GM12891 (cell line): ENCODE measurements around the gene PRXL2B.

ENCODE experiments used
- DNase-seq: peaks from one replicate; pipeline ENCODE4 v3.0.0; 2011; ENCODE audit warnings: low spot score; ENCODE audit not compliant: insufficient read length
- FAIRE-seq: peaks from 2 replicates; lab custom pipeline; 2011; peaks lifted over from hg19 to GRCh38; lab: Jason Lieb, UNC
- PAX5 ChIP-seq: IDR thresholded peaks from 2 replicates; pipeline ENCODE4 v1.6.1; 2011; ENCODE audit warnings: low read length, moderate library complexity, mild to moderate bottlenecking; ENCODE audit not compliant: insufficient read depth, severe bottlenecking
- POLR2A ChIP-seq: IDR thresholded peaks from 2 replicates; pipeline ENCODE4 v1.6.1; 2011; ENCODE audit warnings: low read depth, low read length, control low read depth
- POLR2AphosphoS5 ChIP-seq: IDR thresholded peaks from 2 replicates; pipeline ENCODE4 v1.6.1; 2011; ENCODE audit warnings: low read depth, low read length, control low read depth
- POU2F2 ChIP-seq: IDR thresholded peaks from 2 replicates; pipeline ENCODE4 v1.6.1; 2011; ENCODE audit warnings: low read depth, mild to moderate bottlenecking, control low read depth, low read length, moderate library complexity
- SPI1 ChIP-seq: IDR thresholded peaks from 2 replicates; pipeline ENCODE4 v1.6.1; 2011; ENCODE audit warnings: low read depth, low read length, control low read depth
- TAF1 ChIP-seq: IDR thresholded peaks from 2 replicates; pipeline ENCODE4 v1.6.1; 2011; ENCODE audit warnings: low read depth, low read length, control low read depth

Gene PRXL2B

GRCh38 chr1:2629627-2630497, 43.3 kb downstream of the PRXL2B start:
- FAIRE-seq (no peak), DNase-seq (no peak)
- TF ChIP-seq TAF1 (no peak), SPI1 (no peak)

- TF ChIP-seq POLR2A (no peak), SPI1 (no peak), POU2F2 (no peak), PAX5 (no peak), TAF1 (no peak), POLR2AphosphoS5 (no peak)
- DNase-seq (no peak), FAIRE-seq (no peak)
These were observed 44.0 kb downstream of the PRXL2B start for GRCh38 chr1:2630498-2631135.

DNA sequence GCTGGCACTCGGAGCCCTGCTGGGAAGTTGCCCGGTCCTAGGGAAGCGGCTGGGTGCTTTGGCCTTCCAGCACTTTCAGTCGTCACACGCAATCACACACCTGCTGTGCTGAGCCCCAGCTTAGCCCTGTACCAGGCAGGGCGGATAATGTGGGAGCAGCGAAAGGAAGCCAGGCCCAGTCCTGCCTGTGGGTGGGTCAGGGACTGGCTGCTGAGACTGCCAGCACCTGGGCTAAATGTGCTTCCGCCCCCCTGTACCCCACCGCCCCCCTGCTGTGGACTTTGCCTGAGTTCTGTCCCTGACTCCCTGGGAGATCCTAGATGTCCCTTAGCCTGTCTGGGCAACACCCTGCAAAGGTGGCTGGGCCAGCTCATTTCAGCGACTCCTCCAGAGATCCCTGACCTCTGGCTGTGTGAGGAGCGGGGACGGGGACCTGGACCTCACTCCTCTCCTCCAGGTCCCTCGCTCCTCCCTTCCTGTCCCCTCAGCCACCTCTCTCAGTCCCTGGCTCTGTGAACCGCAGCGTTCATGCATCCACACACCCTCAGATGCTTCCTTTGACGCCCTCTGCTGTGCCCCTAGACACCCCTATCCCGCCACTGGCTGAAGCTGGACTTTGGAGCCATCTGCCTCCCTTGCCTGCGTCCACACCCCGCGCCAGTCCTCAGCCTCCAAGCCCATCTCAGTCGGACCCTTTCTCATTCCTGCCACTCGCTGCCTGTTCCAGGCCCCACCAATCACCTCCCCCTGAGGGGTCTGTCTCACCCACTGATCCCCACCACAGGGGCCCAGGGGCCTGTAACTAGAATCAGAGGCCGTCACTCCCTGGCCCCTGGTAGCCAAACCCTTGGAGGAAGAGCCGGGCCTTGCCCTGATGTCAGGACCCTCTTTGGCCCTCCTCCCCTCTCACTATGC, 44.8 kb downstream of the PRXL2B start:
- TF ChIP-seq PAX5 (no peak), POU2F2 (no peak), POLR2A (no peak), SPI1 (no peak), POLR2AphosphoS5 (no peak), TAF1 (no peak)
- FAIRE-seq (no peak), DNase-seq (no peak)

DNA sequence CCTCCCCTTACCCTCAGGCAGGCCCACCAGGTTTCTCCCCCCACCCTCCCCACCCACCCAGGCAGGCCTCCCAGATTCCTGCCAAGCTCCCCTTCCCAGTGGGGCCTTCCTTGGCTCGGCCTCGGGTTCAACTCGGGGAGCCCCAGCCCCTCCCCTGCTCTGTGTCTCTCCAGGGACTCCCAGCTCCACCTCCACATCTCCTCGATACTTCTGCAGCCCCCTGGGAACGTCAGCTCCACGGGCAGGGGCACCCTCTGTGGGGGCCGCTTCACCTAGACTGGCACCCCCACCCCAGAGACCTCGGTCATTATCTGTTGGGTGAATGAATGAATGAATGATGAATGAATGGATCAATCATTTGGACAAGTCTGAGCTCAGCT, 45.5 kb downstream of the PRXL2B start:
- no peak for FAIRE-seq
- TF ChIP-seq POLR2AphosphoS5 (no peak), POU2F2 (no peak), PAX5 (no peak), TAF1 (no peak)
- DNase-seq = no peak

- DNase-seq (no peak), FAIRE-seq (no peak)
- TF ChIP-seq TAF1 (no peak), PAX5 (no peak), SPI1 (no peak), POLR2AphosphoS5 (no peak), POU2F2 (no peak), POLR2A (no peak)
These were observed 46.2 kb downstream of the PRXL2B start, which contains the start of gene MMEL1 for GRCh38 chr1:2632561-2633361. Gene MMEL1, minus strand, starts transcription at chr1:2633016. Its CDS starts 3,532 bp downstream, at chr1:2629484.

DNA sequence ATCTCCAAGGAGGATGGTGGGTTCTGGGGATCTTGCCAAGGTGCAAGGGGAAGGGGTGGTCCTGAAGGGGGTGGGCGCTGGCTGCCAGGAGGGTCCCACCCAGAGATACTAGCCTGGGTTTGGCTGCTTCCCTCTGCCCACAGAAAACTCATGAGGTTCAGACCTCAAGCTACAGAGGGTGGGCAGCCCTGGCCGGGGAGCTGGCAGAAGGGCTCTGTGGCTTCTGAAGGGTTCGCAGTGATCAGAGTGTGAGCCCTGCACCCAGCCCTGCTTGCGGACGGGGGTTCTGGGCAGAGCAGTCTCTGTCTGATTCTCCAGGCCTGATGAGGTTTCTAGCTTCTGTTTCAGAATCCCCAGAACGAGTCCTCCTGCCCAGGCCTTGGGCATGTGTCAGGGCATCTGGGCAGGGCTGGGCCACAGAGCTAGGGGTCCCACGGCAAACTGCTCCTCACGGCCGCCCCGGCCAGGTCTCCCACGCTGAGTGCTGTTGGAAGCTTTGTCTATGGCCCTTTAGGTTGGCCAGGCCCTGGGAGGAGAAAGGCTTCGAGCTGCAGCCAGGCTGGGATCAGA, 46.9 kb downstream of the PRXL2B start:
- TF ChIP-seq TAF1 (no peak), SPI1 (no peak), POLR2A (no peak), PAX5 (no peak), POLR2AphosphoS5 (no peak), POU2F2 (no peak)
- no peak for DNase-seq
- FAIRE-seq = no peak

- no peak for DNase-seq
- TF ChIP-seq POLR2AphosphoS5 = no peak
- no peak for TF ChIP-seq TAF1
- TF ChIP-seq POLR2A = no peak
- TF ChIP-seq PAX5 = no peak
- TF ChIP-seq SPI1 = no peak
- TF ChIP-seq POU2F2 = no peak
- no peak for FAIRE-seq
These were observed 47.4 kb downstream of the PRXL2B start for GRCh38 chr1:2633936-2634491.

- TF ChIP-seq POLR2A (no peak), POLR2AphosphoS5 (no peak), SPI1 (no peak), PAX5 (no peak), TAF1 (no peak), POU2F2 (no peak)
- no peak for DNase-seq
- FAIRE-seq = no peak
These were observed 48.9 kb downstream of the PRXL2B start for GRCh38 chr1:2635361-2636010.
